Ectodermal cell (in vitro differentiated cells): ENCODE measurements around the gene MRPS26.

Experiments
- H3K27ac ChIP-seq: 2 replicates; pipeline ENCODE4 v1.7.0; 2013; ENCODE audit warnings: mild to moderate bottlenecking, low read depth, low read length; ENCODE audit not compliant: insufficient read depth, poor library complexity, severe bottlenecking
- H3K27me3 ChIP-seq: 2 replicates; pipeline ENCODE4 v1.7.0; 2013; ENCODE audit warnings: mild to moderate bottlenecking, low read length; ENCODE audit not compliant: insufficient read depth, control insufficient read depth, poor library complexity, severe bottlenecking
- H3K36me3 ChIP-seq: one replicate; pipeline ENCODE4 v1.7.0; 2013; ENCODE audit warnings: low read length; ENCODE audit not compliant: control insufficient read depth, insufficient read depth
- H3K4me1 ChIP-seq: one replicate; pipeline ENCODE4 v1.7.0; 2013; ENCODE audit warnings: low read length; ENCODE audit not compliant: control insufficient read depth, insufficient read depth
- H3K4me3 ChIP-seq: 2 replicates; pipeline ENCODE4 v1.7.0; 2013; ENCODE audit warnings: low read depth, low read length, control low read depth; ENCODE audit not compliant: insufficient read depth
- H3K9me3 ChIP-seq: 2 replicates; pipeline ENCODE4 v1.7.0; 2013; ENCODE audit warnings: mild to moderate bottlenecking, low read length, moderate library complexity; ENCODE audit not compliant: control insufficient read depth
- WGBS, 2 experiments: methylation state at CpG; one replicate each; pipeline ENCODE4 v1.1.7; 2013; ENCODE audit warnings: missing lambda C conversion rate in 2 of 2; 5-methylcytosine and 5-hydroxymethylcytosine counted together

MRPS26 gene

GRCh38 chr20:3041854-3042409 is 3.9 kb upstream of the MRPS26 start:
- Histone ChIP-seq H3K9me3 (no peaks in the 10 kb centered on the region), H3K4me1 (peaks cover 3% of the 10 kb centered on the region), H3K36me3 (peaks cover 10% of the 10 kb centered on the region), H3K27ac (no peak overlapping the region), H3K27me3 (no peaks in the 10 kb centered on the region), H3K4me3 (no peak overlapping the region)
- 80 to 81% methylated on average over 10 of the region's 10 CpGs for WGBS, 2 experiments

- no peaks in the 10 kb centered on the region for H3K27me3 ChIP-seq
- peaks cover 10% of the 10 kb centered on the region for H3K4me1 ChIP-seq
- H3K9me3 ChIP-seq: no peaks in the 10 kb centered on the region
- no peak overlapping the region for H3K27ac ChIP-seq
- peaks cover 9% of the 10 kb centered on the region for H3K36me3 ChIP-seq
- H3K4me3 ChIP-seq: no peak overlapping the region
- 93 to 95% methylated on average over 5 of the region's 5 CpGs for WGBS, 2 experiments
Observed at GRCh38 chr20:3042625-3043024, 3.2 kb upstream of the MRPS26 start.

GRCh38 chr20:3043322-3043721 is 2.5 kb upstream of the MRPS26 start, which contains the start of gene GNRH2:
Gene GNRH2 (plus strand): TSS chr20:3043622. CDS start chr20:3044415, 793 bp downstream.
- 93 to 95% methylated on average over 3 of the region's 3 CpGs for WGBS, 2 experiments
- H3K4me1 ChIP-seq: peaks cover 10% of the 10 kb centered on the region
- H3K9me3 ChIP-seq: no peaks in the 10 kb centered on the region
- no peak within 1 kb of the TSS for H3K4me3 ChIP-seq
- H3K36me3 ChIP-seq: peaks cover 16% of the 10 kb centered on the region
- no peaks in the 10 kb centered on the region for H3K27me3 ChIP-seq
- no peak within 1 kb of the TSS for H3K27ac ChIP-seq

- Histone ChIP-seq H3K4me3 (no peak overlapping the region), H3K36me3 (peaks cover 14% of the 10 kb centered on the region), H3K27ac (no peak overlapping the region), H3K9me3 (no peaks in the 10 kb centered on the region), H3K4me1 (peaks cover 10% of the 10 kb centered on the region), H3K27me3 (no peaks in the 10 kb centered on the region)
- 95% methylated on average over 8 of the region's 8 CpGs for WGBS, 2 experiments
Observed at GRCh38 chr20:3044336-3044965, 1.4 kb upstream of the MRPS26 start.

GRCh38 chr20:3045042-3045815 is 623 bp upstream of the MRPS26 start:
- Histone ChIP-seq H3K27me3 (no peaks in the 10 kb centered on the region), H3K4me1 (peaks cover 10% of the 10 kb centered on the region), H3K9me3 (no peaks in the 10 kb centered on the region), H3K36me3 (peaks cover 18% of the 10 kb centered on the region), H3K27ac (peak overlapping the region; percentile 69), H3K4me3 (peak overlapping the region; percentile 98)
- WGBS, 2 experiments: 7% methylated on average over 24 of the region's 24 CpGs

- Histone ChIP-seq H3K9me3 (no peaks in the 10 kb centered on the region), H3K27ac (no peak overlapping the region), H3K4me3 (peak overlapping the region; percentile 98), H3K4me1 (peaks cover 10% of the 10 kb centered on the region), H3K36me3 (peaks cover 18% of the 10 kb centered on the region), H3K27me3 (no peaks in the 10 kb centered on the region)
- WGBS, 2 experiments: 42 to 43% methylated on average over 38 to 39 of the region's 39 CpGs
Observed at GRCh38 chr20:3046677-3047462, 1.0 kb downstream of the MRPS26 start.

GRCh38 chr20:3047486-3048419 is 1.9 kb downstream of the MRPS26 start:
- H3K36me3 ChIP-seq: peaks cover 18% of the 10 kb centered on the region
- no peaks in the 10 kb centered on the region for H3K27me3 ChIP-seq
- no peak overlapping the region for H3K4me3 ChIP-seq
- peaks cover 10% of the 10 kb centered on the region for H3K4me1 ChIP-seq
- H3K9me3 ChIP-seq: no peaks in the 10 kb centered on the region
- H3K27ac ChIP-seq: no peak overlapping the region
- WGBS, 2 experiments: 92 to 95% methylated on average over 14 of the region's 14 CpGs

GRCh38 chr20:3051385-3052019 is 5.7 kb downstream of the MRPS26 start:
- Histone ChIP-seq H3K4me1 (peaks cover 10% of the 10 kb centered on the region), H3K9me3 (no peaks in the 10 kb centered on the region), H3K36me3 (peaks cover 18% of the 10 kb centered on the region), H3K4me3 (no peak overlapping the region), H3K27ac (no peak overlapping the region), H3K27me3 (no peaks in the 10 kb centered on the region)
- 80 to 82% methylated on average over 7 of the region's 7 CpGs for WGBS, 2 experiments

GRCh38 chr20:3059489-3059888 is 13.6 kb downstream of the MRPS26 start:
- Histone ChIP-seq H3K9me3 (no peaks in the 10 kb centered on the region), H3K4me1 (no peaks in the 10 kb centered on the region), H3K36me3 (no peaks in the 10 kb centered on the region), H3K27me3 (no peaks in the 10 kb centered on the region), H3K27ac (no peak overlapping the region), H3K4me3 (no peak overlapping the region)
- 90 to 93% methylated on average over 3 of the region's 3 CpGs for WGBS, 2 experiments
